RWPE1 (cell line): ENCODE results near the gene RHOJ.

ENCODE experiments used
- CTCF ChIA-PET: fragments of 350-600 bp; sonication (Branson Sonifier 250); formaldehyde crosslinking; extraction: SDS; loops from one replicate; lab custom pipeline; 2021; lab: Yijun Ruan, JAX
- POLR2A ChIA-PET: fragments of 400-600 bp; formaldehyde crosslinking; extraction: SDS; loops from one replicate; lab custom pipeline; 2020; ENCODE audit warnings: antibody characterized with exemption; ENCODE audit not compliant: low non-redundant PET; lab: Yijun Ruan, JAX
- DNase-seq: peaks from one replicate; pipeline ENCODE4 v3.0.0; 2012; ENCODE audit warnings: low spot score
- H3K27ac ChIP-seq: fragments of 450-650 bp; 2 replicates; pipeline ENCODE4 v1.5.1; 2017
- TF ChIP-seq, protein P1 (sequence below): fragments of 450-650 bp; conservative IDR thresholded peaks from 2 replicates; pipeline ENCODE4 v1.5.1; 2017; ENCODE audit warnings: low read depth, mild to moderate bottlenecking

The RHOJ gene

DNA sequence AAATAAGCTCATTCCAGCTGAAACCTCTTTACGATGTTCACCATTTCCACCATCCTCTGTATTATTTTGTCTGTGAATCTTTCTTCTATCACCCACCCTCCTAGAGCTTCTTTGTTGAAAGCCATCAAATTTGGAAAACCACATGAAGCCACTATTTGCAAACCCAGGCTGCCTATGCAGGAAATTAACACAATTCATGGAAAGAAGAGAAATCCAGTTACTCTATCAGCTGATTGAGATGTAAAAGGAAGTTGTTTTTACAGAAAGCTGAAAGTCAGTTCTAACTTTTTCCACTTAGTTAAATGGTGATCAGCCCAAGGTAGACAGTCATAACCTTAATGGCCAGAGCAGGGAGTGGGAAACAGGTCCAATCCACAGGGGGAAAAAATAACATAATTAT is 6.6 kb downstream of the RHOJ start:
- POLR2A ChIA-PET = no interaction called here
- TF ChIP-seq, protein P1, sequence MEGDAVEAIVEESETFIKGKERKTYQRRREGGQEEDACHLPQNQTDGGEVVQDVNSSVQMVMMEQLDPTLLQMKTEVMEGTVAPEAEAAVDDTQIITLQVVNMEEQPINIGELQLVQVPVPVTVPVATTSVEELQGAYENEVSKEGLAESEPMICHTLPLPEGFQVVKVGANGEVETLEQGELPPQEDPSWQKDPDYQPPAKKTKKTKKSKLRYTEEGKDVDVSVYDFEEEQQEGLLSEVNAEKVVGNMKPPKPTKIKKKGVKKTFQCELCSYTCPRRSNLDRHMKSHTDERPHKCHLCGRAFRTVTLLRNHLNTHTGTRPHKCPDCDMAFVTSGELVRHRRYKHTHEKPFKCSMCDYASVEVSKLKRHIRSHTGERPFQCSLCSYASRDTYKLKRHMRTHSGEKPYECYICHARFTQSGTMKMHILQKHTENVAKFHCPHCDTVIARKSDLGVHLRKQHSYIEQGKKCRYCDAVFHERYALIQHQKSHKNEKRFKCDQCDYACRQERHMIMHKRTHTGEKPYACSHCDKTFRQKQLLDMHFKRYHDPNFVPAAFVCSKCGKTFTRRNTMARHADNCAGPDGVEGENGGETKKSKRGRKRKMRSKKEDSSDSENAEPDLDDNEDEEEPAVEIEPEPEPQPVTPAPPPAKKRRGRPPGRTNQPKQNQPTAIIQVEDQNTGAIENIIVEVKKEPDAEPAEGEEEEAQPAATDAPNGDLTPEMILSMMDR = no peak
- CTCF ChIA-PET = interaction anchor here (0.5 to 0.6 kb wide), 2 partner anchors 115 to 1316 kb away, joined by 3 read pairs; no protein-coding TSS in a partner anchor
- no peak overlapping the region for H3K27ac ChIP-seq
- DNase-seq = no peak

DNA sequence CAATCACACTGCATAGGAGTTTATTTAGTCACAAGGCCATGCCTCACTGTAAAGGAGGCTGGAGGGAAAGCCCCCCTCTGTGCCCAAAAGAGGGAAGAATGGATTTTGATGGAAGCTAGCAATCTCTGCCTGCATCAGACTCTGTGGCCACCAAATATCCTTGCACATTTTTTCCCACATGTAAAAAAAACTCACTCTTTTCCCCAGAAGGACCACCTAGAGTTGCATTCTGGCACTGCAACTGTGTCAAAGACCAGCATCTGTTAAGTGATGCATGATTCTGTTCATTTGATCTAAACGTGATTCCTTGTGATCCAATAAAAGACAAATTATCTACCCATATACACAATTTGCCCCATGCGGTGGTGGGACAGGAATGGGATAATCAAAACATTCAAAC is 8.0 kb downstream of the RHOJ start:
- TF ChIP-seq, protein P1 = no peak
- no peak for DNase-seq
- ChIA-PET CTCF (no interaction called here), POLR2A (no interaction called here)
- no peak overlapping the region for H3K27ac ChIP-seq

DNA sequence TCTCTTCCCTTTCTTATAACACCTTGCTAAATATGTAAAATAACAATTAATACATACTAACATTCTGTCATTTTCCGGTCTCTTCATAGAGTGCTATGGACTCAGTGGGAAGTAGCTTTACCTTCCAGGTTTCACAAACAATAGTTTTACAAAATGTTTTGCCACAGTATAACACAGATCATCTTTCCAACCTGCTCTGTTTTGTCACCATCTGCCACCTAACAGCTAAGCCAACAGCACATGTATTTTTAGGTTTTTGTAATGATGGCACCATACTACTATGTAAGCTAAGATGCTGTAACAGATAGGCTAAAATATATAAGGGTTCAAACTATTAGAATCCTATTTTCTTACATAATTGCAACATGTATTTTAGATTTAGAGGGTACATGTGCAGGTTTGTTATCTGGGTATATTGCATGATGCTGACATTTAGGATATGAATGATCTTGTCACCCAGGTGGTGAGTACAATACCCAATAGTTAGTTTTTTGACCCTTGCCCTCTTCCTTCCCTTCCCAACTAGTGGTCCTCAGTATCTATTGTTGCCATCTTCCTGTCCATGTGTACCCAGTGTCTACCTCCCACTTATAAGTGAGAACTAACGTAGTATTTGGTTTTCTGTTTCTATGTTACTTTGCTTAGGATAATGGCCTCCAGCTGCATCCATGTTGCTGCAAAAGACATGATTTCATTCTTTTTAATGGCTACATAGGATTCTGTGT is 8.7 kb downstream of the RHOJ start:
- POLR2A ChIA-PET = no interaction called here
- H3K27ac ChIP-seq = no peak overlapping the region
- CTCF ChIA-PET = no interaction called here
- TF ChIP-seq, protein P1 = no peak
- no peak for DNase-seq

DNA sequence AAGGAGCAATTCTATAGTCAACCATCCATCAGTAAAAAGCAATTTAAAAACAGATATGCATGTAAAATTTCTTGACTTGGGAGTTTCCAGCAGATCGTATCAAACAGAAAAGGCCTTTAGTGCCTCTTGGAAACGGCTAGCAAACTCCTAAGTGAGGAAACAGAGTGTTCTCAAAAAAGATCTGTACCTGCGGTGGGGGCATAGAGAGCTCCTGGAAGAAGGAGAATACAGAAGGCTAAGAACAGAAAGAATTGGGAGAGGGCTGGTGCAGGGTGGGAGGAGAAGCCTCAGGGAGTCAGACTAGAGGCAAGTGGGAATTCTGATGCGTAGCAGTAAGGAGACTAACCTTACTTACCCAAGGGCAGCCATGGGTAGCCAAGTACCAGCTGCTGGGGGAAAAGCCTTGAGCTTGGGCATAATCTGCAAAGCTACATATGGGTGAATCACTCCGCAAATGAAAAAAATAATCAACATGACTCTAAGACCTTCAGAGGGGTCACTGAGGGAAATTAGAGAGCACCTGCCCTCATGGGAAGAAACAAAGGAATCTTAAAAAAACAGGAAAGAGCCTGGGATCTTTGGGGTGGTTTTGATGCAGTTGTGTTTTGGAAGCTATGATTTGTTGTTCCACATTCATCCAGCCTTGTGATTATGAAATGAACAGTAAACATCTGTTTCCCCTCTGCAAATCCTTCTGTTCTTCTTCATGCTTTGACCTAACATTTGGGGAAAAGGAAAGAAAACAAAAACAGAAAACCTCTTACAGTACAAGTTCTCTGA is 10.4 kb downstream of the RHOJ start:
- no peak overlapping the region for H3K27ac ChIP-seq
- TF ChIP-seq, protein P1 = no peak
- ChIA-PET POLR2A (no interaction called here), CTCF (interaction anchor here (1.0 kb wide), 1 partner anchor 9 kb away, joined by 3 read pairs; no protein-coding TSS in a partner anchor)
- no peak for DNase-seq

DNA sequence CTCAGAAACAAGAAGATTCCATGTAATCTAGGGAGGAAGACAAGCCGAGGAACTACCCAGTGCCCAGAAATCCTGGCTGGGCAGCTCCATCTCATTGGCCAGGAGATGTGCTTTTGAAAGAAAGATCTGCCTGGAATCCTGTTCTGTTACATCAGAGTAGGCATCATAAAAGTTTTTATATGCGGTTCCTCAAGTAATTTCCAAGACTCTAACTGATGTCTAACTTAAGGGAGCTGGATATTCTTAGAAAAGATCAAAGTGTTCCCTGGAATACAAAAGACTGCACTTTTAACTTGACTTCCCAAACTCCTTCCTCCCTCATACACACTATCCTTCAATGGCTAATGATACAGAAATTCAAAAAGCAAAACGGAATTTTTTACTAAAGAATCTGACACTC is 16.3 kb downstream of the RHOJ start:
- CTCF ChIA-PET = no interaction called here
- no peak overlapping the region for H3K27ac ChIP-seq
- no peak for DNase-seq
- POLR2A ChIA-PET = no interaction called here
- TF ChIP-seq, protein P1 = no peak

DNA sequence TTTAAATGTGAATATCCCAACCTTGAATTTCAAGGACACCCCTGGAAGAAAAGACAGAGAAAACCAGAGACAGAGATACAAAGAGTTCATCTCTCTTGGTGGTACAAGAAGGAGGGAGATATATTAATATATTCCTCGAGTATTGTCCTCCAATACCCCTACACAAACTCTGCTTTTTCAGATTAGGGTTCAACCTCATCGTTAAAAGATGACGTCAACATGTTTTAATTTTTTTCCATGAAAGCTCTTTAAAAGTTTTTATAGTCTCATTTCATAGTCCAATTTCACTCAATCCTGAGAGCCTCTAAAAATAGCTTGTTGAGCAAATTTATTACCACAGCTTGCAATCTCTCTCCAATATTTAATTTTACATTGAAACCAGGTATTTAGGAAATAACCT is 19.4 kb downstream of the RHOJ start:
- ChIA-PET POLR2A (no interaction called here), CTCF (interaction anchor here (0.6 kb wide), 2 partner anchors 8 to 618 kb away, joined by 3 read pairs; no protein-coding TSS in a partner anchor)
- DNase-seq = no peak
- H3K27ac ChIP-seq = no peak overlapping the region
- TF ChIP-seq, protein P1 = no peak
